ENCODE results near the gene MFSD12. TPM values are rescaled to one million over a fixed set of nuclear protein-coding genes. Genes with fewer than 3 reads are reported as not detected.

The MFSD12 gene
- total RNA-seq, 2 donors from 2014 or later = 49.6 to 52.7 TPM

DNA sequence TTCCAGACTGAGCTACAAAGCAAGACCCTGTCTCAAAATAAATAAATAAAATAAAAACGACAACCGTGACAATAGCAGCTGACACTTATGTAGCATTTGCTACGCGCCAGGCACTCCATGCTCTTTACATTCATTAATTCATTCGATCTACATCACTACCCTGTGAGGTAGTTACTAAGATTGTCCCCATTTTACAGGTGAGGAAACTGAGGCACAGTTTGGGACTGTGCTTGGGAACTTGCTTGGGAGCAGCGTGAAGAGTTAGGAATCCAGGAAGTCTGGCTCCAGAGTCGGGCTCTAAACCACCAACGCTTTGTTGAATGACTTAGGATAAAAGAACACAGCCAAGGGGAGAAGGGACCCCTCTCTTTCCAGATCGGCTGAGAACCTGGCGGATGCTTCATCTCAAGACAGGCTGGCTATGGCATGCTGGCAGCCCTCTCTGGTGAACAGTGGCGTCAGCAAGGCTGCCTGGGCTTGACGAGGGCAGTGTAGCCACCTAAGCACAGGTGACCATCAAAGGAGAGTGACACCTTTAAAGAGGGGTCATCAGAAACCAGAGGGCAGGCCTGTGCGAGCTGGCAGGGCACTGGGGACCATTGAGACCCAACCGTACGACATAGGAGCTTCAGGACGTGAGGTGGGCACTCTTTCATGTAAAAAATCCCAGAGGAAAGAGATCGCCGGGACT is 57.5 kb downstream of the MFSD12 start:
- intact Hi-C loops (cut with DNase I) = no loop called here
- DNase-seq (ENCODE audit: low spot score) = no peak

- intact Hi-C loops (cut with DNase I) = no loop called here
- no peak for DNase-seq (ENCODE audit: low spot score)
Measured at GRCh38 chr19:3497757-3498520, 59.4 kb downstream of the MFSD12 start.

DNA sequence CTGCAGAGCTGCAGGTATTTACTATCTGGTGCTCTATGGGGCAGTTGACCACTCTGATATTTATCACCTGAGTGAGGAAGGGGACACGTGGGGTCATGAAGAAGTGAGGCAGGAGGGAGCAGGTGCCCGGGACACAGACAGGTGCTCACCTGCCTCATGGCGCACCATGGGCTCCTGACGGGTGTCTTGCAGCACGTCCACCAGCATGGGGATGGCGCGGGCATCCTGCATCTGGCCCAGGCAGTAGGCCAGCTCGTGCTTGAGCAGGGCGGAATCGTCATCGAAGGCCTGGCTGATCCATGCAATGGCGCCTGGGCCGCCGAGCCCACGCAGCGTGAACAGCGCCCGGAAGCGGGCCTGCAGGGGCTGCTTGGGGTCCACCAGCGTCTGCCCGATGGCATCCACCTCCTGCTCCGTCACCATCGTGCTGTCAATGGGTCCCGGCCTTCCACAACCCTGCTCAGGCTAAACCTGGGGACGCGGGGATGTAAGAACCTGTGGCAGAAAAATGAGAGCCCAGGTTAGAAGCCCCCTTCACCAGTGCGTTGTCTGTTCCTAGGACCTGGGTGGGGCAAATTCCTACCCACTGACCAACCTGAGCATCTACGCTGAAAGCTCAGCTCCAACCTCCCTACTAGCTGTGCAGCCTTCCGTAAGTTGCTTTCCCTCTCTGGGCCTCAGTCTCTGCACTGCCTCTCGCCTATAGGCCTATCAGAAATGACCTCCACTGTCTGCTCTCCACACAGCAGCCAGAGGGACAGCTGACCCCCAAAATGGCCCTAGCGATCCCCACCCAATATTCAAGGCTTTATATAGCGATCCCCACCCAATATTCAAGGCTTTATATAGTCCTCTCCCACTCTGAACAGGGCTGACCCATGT is 60.8 kb downstream of the MFSD12 start:
- no peak for DNase-seq (ENCODE audit: low spot score)
- intact Hi-C loops (cut with DNase I) = no loop called here

- no peak for DNase-seq (ENCODE audit: low spot score)
- intact Hi-C loops (cut with DNase I) = no loop called here
Measured at GRCh38 chr19:3494559-3494958, 62.8 kb downstream of the MFSD12 start.

Other genes starting within 250 kb of the MFSD12 start
- gene NFIC, start 191.0 kb downstream of the MFSD12 start, total RNA-seq = 100 to 1,000 TPM; 196 to 223 TPM
- gene SMIM24, start 77.1 kb downstream of the MFSD12 start, total RNA-seq = not detected
- gene SMIM44, start 74.1 kb downstream of the MFSD12 start, total RNA-seq = not detected
- gene DOHH, start 56.9 kb downstream of the MFSD12 start, total RNA-seq = 10 to 100 TPM; 10.1 to 10.7 TPM
- 10 to 100 TPM; 29.0 to 29.5 TPM for gene FZR1, start 51.3 kb downstream of the MFSD12 start, total RNA-seq
- 1 to 10 TPM in 1 of 2 donors, under 1 TPM in 1; 0.90 to 2.6 TPM for gene TEKTIP1, start 18.4 kb downstream of the MFSD12 start, total RNA-seq
- gene HMG20B, start 15.4 kb upstream of the MFSD12 start, total RNA-seq = 100 to 1,000 TPM in 1 of 2 donors, 10 to 100 TPM in 1; 96.8 to 111 TPM
- gene GIPC3, start 27.9 kb upstream of the MFSD12 start, total RNA-seq = 10 to 100 TPM; 13.9 to 14.6 TPM
- gene TBXA2R, start 49.3 kb upstream of the MFSD12 start, total RNA-seq = 10 to 100 TPM; 46.9 to 49.6 TPM
- 10 to 100 TPM; 13.0 to 17.0 TPM for gene CACTIN, start 69.2 kb upstream of the MFSD12 start, total RNA-seq
- gene PIP5K1C, start 142.9 kb upstream of the MFSD12 start, total RNA-seq = 10 to 100 TPM; 80.9 to 85.4 TPM
- under 1 TPM in 1 of 2 donors, not detected in 1; 0.10 TPM for gene TJP3, start 150.8 kb upstream of the MFSD12 start, total RNA-seq
- gene APBA3, start 204.1 kb upstream of the MFSD12 start, total RNA-seq = 10 to 100 TPM; 10.5 to 13.1 TPM
- gene MRPL54, start 205.1 kb upstream of the MFSD12 start, total RNA-seq = 10 to 100 TPM; 45.3 to 58.8 TPM
- gene RAX2, start 214.6 kb upstream of the MFSD12 start, total RNA-seq = not detected
- gene MATK, start 228.8 kb upstream of the MFSD12 start, total RNA-seq = 1 to 10 TPM; 1.1 to 2.8 TPM

All from posterior vena cava (tissue), 2 donors.